ENCODE data around the gene KYNU.

KYNU gene

DNA sequence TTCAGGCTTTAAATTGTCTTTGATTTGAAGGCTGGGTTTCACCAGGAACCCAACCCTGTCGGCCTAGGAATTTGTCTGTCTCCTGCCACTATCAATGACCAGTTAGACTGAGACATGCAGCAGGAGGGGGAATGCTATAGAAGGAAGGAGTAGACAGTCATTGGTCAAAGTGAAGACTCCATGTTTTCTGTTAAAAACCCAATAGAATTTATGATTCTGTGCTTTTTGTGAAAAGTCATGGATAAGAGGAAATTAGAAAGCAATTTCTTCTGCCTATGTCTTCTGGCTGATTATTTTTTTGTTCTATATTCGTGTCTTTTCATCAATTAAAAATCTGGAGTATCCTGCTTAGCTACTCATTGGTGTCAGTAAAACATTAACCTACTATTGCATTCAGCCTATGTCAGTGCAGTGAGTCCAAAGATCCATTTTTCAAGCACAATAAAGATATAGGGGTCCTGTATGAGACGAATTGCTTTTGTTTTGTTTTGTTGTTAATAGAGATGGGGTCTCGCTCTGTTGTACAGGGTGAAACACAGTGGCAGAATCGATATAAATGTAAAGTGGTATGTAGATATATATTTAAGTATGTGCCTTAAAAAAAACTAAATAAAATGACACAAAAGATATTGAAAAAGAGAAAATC lies 7.9 kb upstream of the KYNU start:
- H3K4me3 ChIP-seq (ENCODE audit: low read depth in 1 of 2, low read length in 2 of 2): peak overlapping the region in 1 of 2 donors; percentile 48
- no peak overlapping the region for H3K9ac ChIP-seq (ENCODE audit: low read depth in 1 of 2, low read length in 2 of 2)
- no peak overlapping the region for H3K27ac ChIP-seq (ENCODE audit: low read depth, low read length)
- peaks cover 16 to 28% of the 10 kb centered on the region in 2 donors for H3K4me1 ChIP-seq (ENCODE audit: control insufficient read depth in 1 of 2, insufficient read depth in 2 of 2, low read length in 2 of 2)
- no peaks in the 10 kb centered on the region for H3K36me3 ChIP-seq (ENCODE audit: control insufficient read depth in 1 of 2, insufficient read depth in 2 of 2, low read length in 2 of 2)
- H3K9me3 ChIP-seq (ENCODE audit: control insufficient read depth in 1 of 2, low read length in 2 of 2): no peaks in the 10 kb centered on the region
- H3K27me3 ChIP-seq (ENCODE audit: control insufficient read depth in 1 of 2, insufficient read depth in 2 of 2, low read length in 2 of 2): no peaks in the 10 kb centered on the region

DNA sequence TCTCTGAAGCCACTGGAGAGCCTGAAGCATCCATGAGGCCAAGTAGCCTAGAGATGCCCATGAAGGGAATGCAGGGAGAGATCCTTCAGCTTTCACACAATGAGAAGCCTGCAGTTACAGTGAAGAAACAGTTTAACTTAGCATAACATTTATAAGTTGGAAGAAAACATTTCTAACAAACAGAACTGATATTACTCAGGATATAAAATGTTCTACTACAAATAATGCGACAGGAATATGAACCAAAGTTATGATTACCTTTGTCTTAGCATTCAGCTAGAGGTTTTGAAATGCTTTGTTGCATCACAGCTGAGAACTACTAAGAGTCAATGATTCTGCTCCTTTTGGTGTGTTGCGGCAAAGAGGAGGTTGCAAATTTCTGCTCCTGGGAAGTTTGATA lies 6.9 kb upstream of the KYNU start:
- no peaks in the 10 kb centered on the region for H3K9me3 ChIP-seq (ENCODE audit: control insufficient read depth in 1 of 2, low read length in 2 of 2)
- H3K27me3 ChIP-seq (ENCODE audit: control insufficient read depth in 1 of 2, insufficient read depth in 2 of 2, low read length in 2 of 2): no peaks in the 10 kb centered on the region
- no peaks in the 10 kb centered on the region for H3K36me3 ChIP-seq (ENCODE audit: control insufficient read depth in 1 of 2, insufficient read depth in 2 of 2, low read length in 2 of 2)
- no peak overlapping the region for H3K4me3 ChIP-seq (ENCODE audit: low read depth in 1 of 2, low read length in 2 of 2)
- H3K4me1 ChIP-seq (ENCODE audit: control insufficient read depth in 1 of 2, insufficient read depth in 2 of 2, low read length in 2 of 2): peaks cover 14 to 28% of the 10 kb centered on the region in 2 donors
- H3K9ac ChIP-seq (ENCODE audit: low read depth in 1 of 2, low read length in 2 of 2): no peak overlapping the region
- no peak overlapping the region for H3K27ac ChIP-seq (ENCODE audit: low read depth, low read length)

DNA sequence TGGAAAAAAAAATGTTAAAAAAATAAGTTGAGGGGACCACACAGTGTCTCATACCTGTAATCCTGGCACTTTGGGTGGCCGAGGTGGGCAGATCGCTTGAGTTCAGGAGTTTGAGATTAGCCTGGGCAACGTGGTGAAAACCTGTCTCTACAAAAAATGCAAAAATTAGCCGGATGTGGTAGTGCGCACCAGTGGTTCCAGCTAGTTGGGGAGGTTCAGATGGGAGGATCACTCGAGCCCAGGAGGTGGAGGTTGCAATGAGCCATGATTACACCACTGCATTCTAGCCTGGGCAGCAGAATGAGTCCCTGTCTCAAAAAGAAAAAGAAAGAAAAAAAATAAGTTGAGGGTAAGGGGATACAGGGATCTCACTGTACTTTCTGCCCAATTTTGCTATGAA lies 6.1 kb upstream of the KYNU start:
- peaks cover 11 to 26% of the 10 kb centered on the region in 2 donors for H3K4me1 ChIP-seq (ENCODE audit: control insufficient read depth in 1 of 2, insufficient read depth in 2 of 2, low read length in 2 of 2)
- H3K27me3 ChIP-seq (ENCODE audit: control insufficient read depth in 1 of 2, insufficient read depth in 2 of 2, low read length in 2 of 2): no peaks in the 10 kb centered on the region
- H3K27ac ChIP-seq (ENCODE audit: low read depth, low read length): no peak overlapping the region
- no peaks in the 10 kb centered on the region for H3K9me3 ChIP-seq (ENCODE audit: control insufficient read depth in 1 of 2, low read length in 2 of 2)
- no peak overlapping the region for H3K4me3 ChIP-seq (ENCODE audit: low read depth in 1 of 2, low read length in 2 of 2)
- H3K9ac ChIP-seq (ENCODE audit: low read depth in 1 of 2, low read length in 2 of 2): no peak overlapping the region
- no peaks in the 10 kb centered on the region for H3K36me3 ChIP-seq (ENCODE audit: control insufficient read depth in 1 of 2, insufficient read depth in 2 of 2, low read length in 2 of 2)

DNA sequence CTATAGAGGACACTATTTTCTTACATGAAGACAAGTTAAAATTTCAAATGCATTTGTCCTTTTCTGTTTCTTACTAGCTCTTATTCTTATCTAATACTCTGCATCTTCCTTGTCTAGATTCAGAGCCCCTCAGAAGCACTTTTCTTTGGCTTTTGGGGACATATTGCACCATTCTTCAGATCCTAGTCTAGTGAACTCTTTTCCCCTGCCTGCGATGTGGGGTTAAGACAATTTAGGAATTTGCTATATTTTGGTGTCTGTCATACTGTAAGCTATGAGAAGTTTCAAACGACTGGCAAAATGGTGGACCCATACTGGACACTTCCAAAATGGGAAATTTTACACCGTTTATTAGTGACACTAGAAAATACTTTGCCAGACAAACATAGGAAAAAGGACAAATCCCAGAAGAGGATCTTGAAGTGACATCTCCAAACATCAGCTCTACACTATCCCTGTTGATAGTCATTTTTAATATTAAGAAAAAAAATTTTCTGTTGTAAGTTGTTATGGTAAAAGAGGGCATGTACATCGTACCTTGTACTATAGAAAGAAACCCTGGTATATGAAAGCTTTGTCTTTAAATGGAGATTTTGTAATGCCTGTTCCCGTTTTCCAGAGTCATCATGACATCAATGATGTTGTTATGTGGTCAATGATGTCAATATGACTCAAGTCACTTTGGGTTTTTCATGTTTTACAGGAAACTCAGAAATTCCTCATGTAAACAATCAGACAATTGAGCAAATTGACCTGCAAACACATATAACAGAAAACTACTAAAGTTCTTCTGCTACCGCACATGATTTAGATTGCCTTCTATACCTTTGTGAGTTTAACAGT lies 4.4 kb upstream of the KYNU start:
- Histone ChIP-seq H3K9ac (ENCODE audit: low read depth in 1 of 2, low read length in 2 of 2) (no peak overlapping the region), H3K27ac (ENCODE audit: low read depth, low read length) (no peak overlapping the region), H3K36me3 (ENCODE audit: control insufficient read depth in 1 of 2, insufficient read depth in 2 of 2, low read length in 2 of 2) (no peaks in the 10 kb centered on the region), H3K4me3 (ENCODE audit: low read depth in 1 of 2, low read length in 2 of 2) (no peak overlapping the region), H3K27me3 (ENCODE audit: control insufficient read depth in 1 of 2, insufficient read depth in 2 of 2, low read length in 2 of 2) (no peaks in the 10 kb centered on the region), H3K9me3 (ENCODE audit: control insufficient read depth in 1 of 2, low read length in 2 of 2) (no peaks in the 10 kb centered on the region), H3K4me1 (ENCODE audit: control insufficient read depth in 1 of 2, insufficient read depth in 2 of 2, low read length in 2 of 2) (peaks cover 9 to 17% of the 10 kb centered on the region in 2 donors)

DNA sequence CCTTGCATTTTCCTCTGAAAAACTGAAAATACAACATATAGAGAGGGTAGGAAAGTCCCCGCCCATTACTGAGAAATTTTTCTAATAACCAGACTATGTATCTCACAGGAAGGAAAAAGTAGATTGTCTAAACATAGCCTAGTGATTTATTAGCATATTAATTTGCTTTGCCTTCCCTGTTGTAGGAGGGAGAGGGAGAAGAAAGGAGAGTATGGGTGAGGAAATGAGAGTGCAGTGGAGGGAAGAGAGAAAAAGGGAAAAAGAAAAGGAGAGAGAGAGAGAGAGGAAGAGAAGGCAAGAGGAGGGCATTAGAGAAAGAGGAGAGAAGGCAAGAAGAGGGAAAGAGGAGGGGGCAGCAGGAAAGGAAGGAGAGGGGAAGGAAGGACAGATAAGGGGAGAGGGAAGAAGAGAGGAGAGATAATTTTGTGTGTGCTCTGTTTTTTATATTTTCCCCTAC lies 3.6 kb upstream of the KYNU start:
- H3K4me1 ChIP-seq (ENCODE audit: control insufficient read depth in 1 of 2, insufficient read depth in 2 of 2, low read length in 2 of 2): peaks cover 1 to 10% of the 10 kb centered on the region in 2 donors
- no peaks in the 10 kb centered on the region for H3K36me3 ChIP-seq (ENCODE audit: control insufficient read depth in 1 of 2, insufficient read depth in 2 of 2, low read length in 2 of 2)
- H3K9me3 ChIP-seq (ENCODE audit: control insufficient read depth in 1 of 2, low read length in 2 of 2): no peaks in the 10 kb centered on the region
- H3K4me3 ChIP-seq (ENCODE audit: low read depth in 1 of 2, low read length in 2 of 2): no peak overlapping the region
- no peaks in the 10 kb centered on the region for H3K27me3 ChIP-seq (ENCODE audit: control insufficient read depth in 1 of 2, insufficient read depth in 2 of 2, low read length in 2 of 2)
- no peak overlapping the region for H3K9ac ChIP-seq (ENCODE audit: low read depth in 1 of 2, low read length in 2 of 2)
- no peak overlapping the region for H3K27ac ChIP-seq (ENCODE audit: low read depth, low read length)

DNA sequence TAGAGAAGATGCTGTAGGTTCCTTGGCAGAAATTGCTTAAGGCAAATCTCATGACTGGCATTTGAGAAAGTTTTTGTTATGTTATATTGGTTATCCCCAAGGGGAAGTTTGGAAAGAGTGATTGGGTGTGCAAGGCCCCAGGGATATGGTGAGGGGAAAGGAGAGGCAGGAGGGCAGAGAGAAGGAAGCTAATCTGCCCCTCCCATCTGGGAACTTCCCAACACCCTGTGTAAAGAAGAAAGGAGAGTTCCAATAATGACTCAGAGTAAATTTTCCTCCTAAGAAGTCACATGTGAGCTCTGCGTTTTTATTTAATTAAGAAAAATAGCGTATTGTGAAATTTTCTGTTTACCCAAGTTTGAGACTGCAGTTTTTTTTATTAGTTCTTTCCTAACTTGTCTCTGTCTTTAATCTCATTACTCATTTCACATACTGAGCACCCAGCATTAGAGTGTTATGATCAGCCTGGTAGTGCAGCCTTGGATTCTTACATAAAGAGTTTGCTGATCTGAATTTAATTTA lies 3.1 kb upstream of the KYNU start:
- no peaks in the 10 kb centered on the region for H3K36me3 ChIP-seq (ENCODE audit: control insufficient read depth in 1 of 2, insufficient read depth in 2 of 2, low read length in 2 of 2)

DNA sequence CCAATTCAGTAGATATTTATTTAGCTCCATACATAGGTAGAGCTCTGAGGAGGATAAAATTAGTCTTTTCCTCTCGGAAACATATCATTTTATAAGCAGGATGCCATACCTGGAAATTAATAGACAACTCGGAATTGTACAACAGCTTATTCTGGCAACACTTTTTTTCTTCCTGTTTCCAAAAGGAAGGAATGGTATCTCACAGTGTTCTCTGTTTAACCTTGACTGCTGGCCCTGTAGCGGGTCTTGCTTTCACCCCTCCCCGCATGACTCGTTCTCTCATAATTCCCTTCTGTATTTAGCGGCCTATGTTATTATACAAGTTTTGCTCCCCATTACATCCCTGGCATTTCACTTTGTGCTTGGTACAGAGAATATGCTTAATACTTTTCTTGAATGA lies 2.5 kb upstream of the KYNU start:
- H3K27me3 ChIP-seq (ENCODE audit: control insufficient read depth in 1 of 2, insufficient read depth in 2 of 2, low read length in 2 of 2): no peaks in the 10 kb centered on the region
- no peak overlapping the region for H3K4me3 ChIP-seq (ENCODE audit: low read depth in 1 of 2, low read length in 2 of 2)
- H3K9me3 ChIP-seq (ENCODE audit: control insufficient read depth in 1 of 2, low read length in 2 of 2): no peaks in the 10 kb centered on the region
- H3K4me1 ChIP-seq (ENCODE audit: control insufficient read depth in 1 of 2, insufficient read depth in 2 of 2, low read length in 2 of 2): no peaks in the 10 kb centered on the region
- no peak overlapping the region for H3K27ac ChIP-seq (ENCODE audit: low read depth, low read length)
- no peak overlapping the region for H3K9ac ChIP-seq (ENCODE audit: low read depth in 1 of 2, low read length in 2 of 2)
- no peaks in the 10 kb centered on the region for H3K36me3 ChIP-seq (ENCODE audit: control insufficient read depth in 1 of 2, insufficient read depth in 2 of 2, low read length in 2 of 2)

More for the DNA sequence above, 3.1 kb upstream of the KYNU start:
- Histone ChIP-seq H3K27me3 (ENCODE audit: control insufficient read depth in 1 of 2, insufficient read depth in 2 of 2, low read length in 2 of 2) (no peaks in the 10 kb centered on the region), H3K4me3 (ENCODE audit: low read depth in 1 of 2, low read length in 2 of 2) (no peak overlapping the region), H3K9me3 (ENCODE audit: control insufficient read depth in 1 of 2, low read length in 2 of 2) (no peaks in the 10 kb centered on the region), H3K27ac (ENCODE audit: low read depth, low read length) (no peak overlapping the region), H3K9ac (ENCODE audit: low read depth in 1 of 2, low read length in 2 of 2) (no peak overlapping the region), H3K4me1 (ENCODE audit: control insufficient read depth in 1 of 2, insufficient read depth in 2 of 2, low read length in 2 of 2) (peaks cover 0 to 5% of the 10 kb centered on the region in 2 donors)

DNA sequence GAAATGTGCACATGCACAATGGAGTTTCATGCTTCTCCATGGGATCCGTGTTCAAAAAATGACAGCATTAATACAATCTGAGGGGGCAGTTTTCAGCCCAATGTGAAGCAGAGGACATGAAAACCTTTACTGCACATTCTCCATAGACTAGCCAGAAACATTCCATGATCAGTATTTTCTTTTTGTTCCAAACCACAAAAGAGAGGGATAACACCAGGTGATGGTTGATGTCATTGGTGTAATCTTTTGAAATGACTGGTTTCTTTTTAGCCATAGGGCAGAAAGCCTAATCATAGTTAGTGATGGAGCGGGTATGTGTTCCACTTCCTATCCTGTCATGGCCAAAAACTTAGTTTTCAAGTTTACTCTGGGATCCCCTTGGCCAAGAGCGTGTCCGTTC lies 1.8 kb upstream of the KYNU start:
- H3K27ac ChIP-seq (ENCODE audit: low read depth, low read length): no peak overlapping the region
- no peaks in the 10 kb centered on the region for H3K4me1 ChIP-seq (ENCODE audit: control insufficient read depth in 1 of 2, insufficient read depth in 2 of 2, low read length in 2 of 2)
- no peaks in the 10 kb centered on the region for H3K27me3 ChIP-seq (ENCODE audit: control insufficient read depth in 1 of 2, insufficient read depth in 2 of 2, low read length in 2 of 2)
- H3K36me3 ChIP-seq (ENCODE audit: control insufficient read depth in 1 of 2, insufficient read depth in 2 of 2, low read length in 2 of 2): no peaks in the 10 kb centered on the region
- H3K4me3 ChIP-seq (ENCODE audit: low read depth in 1 of 2, low read length in 2 of 2): no peak overlapping the region
- no peak overlapping the region for H3K9ac ChIP-seq (ENCODE audit: low read depth in 1 of 2, low read length in 2 of 2)
- H3K9me3 ChIP-seq (ENCODE audit: control insufficient read depth in 1 of 2, low read length in 2 of 2): no peaks in the 10 kb centered on the region

DNA sequence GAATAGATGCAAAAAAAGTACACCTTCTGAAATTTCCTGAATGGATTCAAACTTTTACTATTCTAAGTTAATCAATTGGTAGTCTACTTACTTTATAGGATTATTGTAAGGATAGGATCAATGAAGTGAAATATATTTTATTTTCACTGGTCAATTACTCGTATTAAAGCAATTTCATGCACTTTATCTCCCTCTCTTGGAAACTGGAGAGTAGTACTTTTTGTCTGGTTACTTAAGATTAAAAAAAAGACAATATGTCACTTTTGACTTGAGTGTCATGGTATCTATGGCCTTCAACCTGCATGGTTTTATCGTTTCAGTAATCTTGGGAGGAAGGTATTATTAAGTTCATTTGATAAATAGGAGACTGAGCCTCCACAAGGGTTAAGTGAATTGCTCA lies 1.0 kb upstream of the KYNU start:
- Histone ChIP-seq H3K27ac (ENCODE audit: low read depth, low read length) (no peak overlapping the region), H3K36me3 (ENCODE audit: control insufficient read depth in 1 of 2, insufficient read depth in 2 of 2, low read length in 2 of 2) (no peaks in the 10 kb centered on the region), H3K4me3 (ENCODE audit: low read depth in 1 of 2, low read length in 2 of 2) (no peak overlapping the region), H3K9ac (ENCODE audit: low read depth in 1 of 2, low read length in 2 of 2) (no peak overlapping the region), H3K27me3 (ENCODE audit: control insufficient read depth in 1 of 2, insufficient read depth in 2 of 2, low read length in 2 of 2) (no peaks in the 10 kb centered on the region), H3K4me1 (ENCODE audit: control insufficient read depth in 1 of 2, insufficient read depth in 2 of 2, low read length in 2 of 2) (no peaks in the 10 kb centered on the region), H3K9me3 (ENCODE audit: control insufficient read depth in 1 of 2, low read length in 2 of 2) (no peaks in the 10 kb centered on the region)

DNA sequence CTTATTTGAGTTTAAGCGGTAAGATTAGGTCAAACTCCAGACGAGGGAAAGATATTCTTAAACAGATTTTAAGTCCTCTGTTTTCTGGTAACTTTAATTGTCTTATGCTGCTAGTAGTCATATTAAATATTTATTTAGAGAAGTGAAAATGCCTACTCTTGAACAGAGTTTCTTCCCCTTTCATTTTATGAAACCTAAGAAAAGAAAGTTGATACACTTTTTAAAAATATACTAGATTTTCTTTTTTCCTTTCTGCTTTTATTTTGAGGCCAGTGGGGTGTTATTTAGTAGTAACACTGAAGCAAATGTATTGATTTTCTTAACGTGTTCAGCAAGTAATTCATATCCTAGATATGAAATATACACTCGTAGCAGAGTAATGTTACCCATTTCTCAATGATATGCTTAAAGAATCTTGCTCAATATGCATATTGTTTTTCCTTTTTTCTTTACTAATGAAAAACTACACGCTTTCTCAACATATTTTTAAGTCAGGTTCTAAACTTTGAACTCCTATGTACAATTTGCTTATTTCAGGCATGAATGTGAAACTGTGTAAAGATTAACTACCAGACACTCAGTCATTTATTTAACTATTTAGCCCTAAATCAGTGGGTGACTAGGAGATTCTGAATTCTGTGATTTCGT lies 691 bp downstream of the KYNU start:
- Histone ChIP-seq H3K27ac (ENCODE audit: low read depth, low read length) (no peak overlapping the region), H3K4me1 (ENCODE audit: control insufficient read depth in 1 of 2, insufficient read depth in 2 of 2, low read length in 2 of 2) (no peaks in the 10 kb centered on the region), H3K4me3 (ENCODE audit: low read depth in 1 of 2, low read length in 2 of 2) (peak overlapping the region in 1 of 2 donors; percentile 0)

More for the DNA sequence above, 691 bp downstream of the KYNU start:
- Histone ChIP-seq H3K9ac (ENCODE audit: low read depth in 1 of 2, low read length in 2 of 2) (no peak overlapping the region), H3K27me3 (ENCODE audit: control insufficient read depth in 1 of 2, insufficient read depth in 2 of 2, low read length in 2 of 2) (no peaks in the 10 kb centered on the region), H3K9me3 (ENCODE audit: control insufficient read depth in 1 of 2, low read length in 2 of 2) (no peaks in the 10 kb centered on the region), H3K36me3 (ENCODE audit: control insufficient read depth in 1 of 2, insufficient read depth in 2 of 2, low read length in 2 of 2) (no peaks in the 10 kb centered on the region)

All from duodenal mucosa (tissue), 2 donors.